Activated naive CD8-positive, alpha-beta T cell treated with anti-CD3 and anti-CD28 coated beads, Interleukin-2, amount 50 U/mL, for 24 hours (primary cell): Measurements from ENCODE around the gene LCN2.

Experiments
- ATAC-seq: fragments of 150-1000 bp; cut with Tn5 transposase; one replicate; pipeline ENCODE4 v1.10.0; 2021
- DNase-seq: peaks from one replicate; pipeline ENCODE4 v3.0.0; 2021
- H3K27ac Mint-ChIP-seq: one replicate; pipeline ENCODE4 v1.8.0; 2021; ENCODE audit warnings: mild to moderate bottlenecking, mixed read lengths
- H3K27me3 Mint-ChIP-seq: one replicate; pipeline ENCODE4 v1.8.0; 2021; ENCODE audit warnings: mixed read lengths
- H3K36me3 Mint-ChIP-seq: one replicate; pipeline ENCODE4 v1.8.0; 2021; ENCODE audit warnings: low read depth, mixed read lengths
- H3K4me1 Mint-ChIP-seq: one replicate; pipeline ENCODE4 v1.8.0; 2021; ENCODE audit warnings: mixed read lengths
- H3K4me3 Mint-ChIP-seq: one replicate; pipeline ENCODE4 v1.8.0; 2021; ENCODE audit warnings: mild to moderate bottlenecking, moderate library complexity, mixed read lengths
- H3K9me3 Mint-ChIP-seq: one replicate; pipeline ENCODE4 v1.8.0; 2021; ENCODE audit warnings: mixed read lengths

Gene LCN2

DNA sequence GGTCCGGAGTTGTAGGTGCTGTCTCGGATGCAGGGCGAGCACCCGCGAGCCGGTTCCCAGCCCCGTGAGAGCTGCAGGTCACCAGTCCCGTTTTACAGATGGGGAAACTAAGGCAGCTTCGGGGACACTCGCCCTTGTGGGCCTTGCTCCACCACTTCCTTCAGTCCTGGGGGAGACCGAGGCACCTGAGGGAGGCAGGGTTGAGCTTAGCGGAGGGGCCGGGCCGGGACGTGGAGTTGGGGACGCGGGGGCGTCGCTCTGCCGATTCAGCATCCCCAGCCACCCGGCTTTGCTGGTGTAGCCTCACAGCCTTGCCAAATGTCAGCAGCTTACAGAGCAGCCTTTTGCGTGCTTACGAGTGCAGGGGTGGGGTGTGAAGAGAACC lies 11.3 kb downstream of the LCN2 start:
- Mint-ChIP-seq H3K36me3 (peaks cover 18% of the 10 kb centered on the region), H3K27ac (peak overlapping the region; percentile 64), H3K4me1 (peaks cover 17% of the 10 kb centered on the region), H3K9me3 (no peaks in the 10 kb centered on the region), H3K27me3 (no peaks in the 10 kb centered on the region), H3K4me3 (peak overlapping the region; percentile 83)
- ATAC-seq (peak; percentile 70), DNase-seq (peak; percentile 69)

- DNase-seq (no peak), ATAC-seq (no peak)
- Mint-ChIP-seq H3K27me3 (no peaks in the 10 kb centered on the region), H3K27ac (peak overlapping the region; percentile 64), H3K4me3 (peak overlapping the region; percentile 83), H3K9me3 (no peaks in the 10 kb centered on the region), H3K4me1 (peaks cover 17% of the 10 kb centered on the region), H3K36me3 (peaks cover 22% of the 10 kb centered on the region)
Observed at GRCh38 chr9:128161215-128161902, 12.1 kb downstream of the LCN2 start.

- DNase-seq (no peak), ATAC-seq (no peak)
- Mint-ChIP-seq H3K4me3 (peak overlapping the region; percentile 28), H3K27ac (peak overlapping the region; percentile 25), H3K36me3 (peaks cover 27% of the 10 kb centered on the region), H3K27me3 (no peaks in the 10 kb centered on the region), H3K9me3 (no peaks in the 10 kb centered on the region), H3K4me1 (peaks cover 17% of the 10 kb centered on the region)
Observed at GRCh38 chr9:128162215-128163026, 13.2 kb downstream of the LCN2 start.

DNA sequence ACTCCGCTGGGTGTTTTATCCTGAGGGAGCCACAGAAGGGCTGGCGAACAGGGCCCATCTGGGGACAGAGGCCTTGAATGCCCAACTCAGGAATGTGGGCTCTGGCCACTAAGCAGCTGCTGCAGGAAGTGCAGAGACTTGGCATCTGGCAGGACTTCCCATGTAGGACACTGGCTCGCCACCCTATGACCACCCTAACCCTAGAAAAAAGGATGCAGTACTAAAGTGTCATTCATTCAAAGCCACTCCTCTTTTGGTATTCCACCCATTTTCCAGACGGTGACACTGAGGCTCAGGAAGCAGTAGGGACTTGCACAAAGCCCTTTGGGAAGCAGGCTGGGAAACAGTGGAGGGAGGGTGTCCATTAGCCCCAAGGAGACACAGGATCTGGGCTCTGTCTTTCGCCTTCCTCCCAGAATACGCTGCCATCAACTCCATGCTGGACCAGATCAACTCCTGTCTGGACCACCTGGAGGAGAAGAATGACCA lies 13.8 kb downstream of the LCN2 start:
- no peaks in the 10 kb centered on the region for H3K27me3 Mint-ChIP-seq
- no peaks in the 10 kb centered on the region for H3K9me3 Mint-ChIP-seq
- H3K4me3 Mint-ChIP-seq, result no peak overlapping the region
- H3K27ac Mint-ChIP-seq, result no peak overlapping the region
- no peak for DNase-seq
- ATAC-seq, result no peak
- peaks cover 27% of the 10 kb centered on the region for H3K36me3 Mint-ChIP-seq
- peaks cover 17% of the 10 kb centered on the region for H3K4me1 Mint-ChIP-seq

DNA sequence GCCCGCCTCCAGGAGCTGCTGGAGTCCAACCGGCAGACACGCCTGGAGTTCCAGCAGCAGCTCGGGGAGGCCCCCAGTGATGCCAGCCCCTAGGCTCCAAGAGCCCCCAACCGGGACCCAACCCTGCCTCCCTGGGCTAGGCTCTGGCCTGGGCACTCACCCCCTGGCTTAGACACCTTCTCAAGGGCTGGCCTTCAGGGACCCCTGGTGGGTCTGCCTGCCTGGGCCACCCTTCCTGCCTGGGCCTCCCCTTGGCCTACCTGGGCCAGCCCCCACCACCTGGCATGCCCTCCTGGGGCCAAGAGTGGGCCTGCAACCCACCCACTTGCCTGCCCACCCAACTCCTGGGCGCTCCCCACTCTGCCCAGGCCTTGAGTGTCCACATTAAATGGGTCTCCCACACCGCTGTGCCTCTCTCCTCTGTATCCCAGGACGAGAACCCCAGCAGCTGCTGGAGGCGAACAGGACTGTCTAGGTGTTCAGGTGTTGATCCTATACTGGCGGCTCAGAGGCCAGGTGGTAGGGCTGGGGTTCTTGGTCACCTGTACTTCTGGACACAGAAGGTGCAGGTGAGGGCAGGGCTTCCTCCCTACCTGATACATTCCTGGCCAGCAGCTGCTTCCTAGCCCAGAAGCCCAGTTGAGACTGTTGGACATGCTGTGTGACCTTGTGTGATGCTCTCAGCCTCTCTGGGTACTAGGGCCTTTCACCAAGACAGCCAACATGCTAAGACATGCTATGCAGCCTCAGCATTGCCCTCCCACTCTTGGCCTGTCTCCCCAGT lies 14.5 kb downstream of the LCN2 start:
- ATAC-seq (no peak), DNase-seq (no peak)
- peaks cover 17% of the 10 kb centered on the region for H3K4me1 Mint-ChIP-seq
- no peaks in the 10 kb centered on the region for H3K27me3 Mint-ChIP-seq
- H3K36me3 Mint-ChIP-seq, result peaks cover 30% of the 10 kb centered on the region
- H3K27ac Mint-ChIP-seq, result no peak overlapping the region
- H3K4me3 Mint-ChIP-seq, result no peak overlapping the region
- H3K9me3 Mint-ChIP-seq, result no peaks in the 10 kb centered on the region

GRCh38 chr9:128164307-128164885 lies 15.1 kb downstream of the LCN2 start:
- H3K4me1 Mint-ChIP-seq, result peaks cover 16% of the 10 kb centered on the region
- H3K27me3 Mint-ChIP-seq, result no peaks in the 10 kb centered on the region
- no peak overlapping the region for H3K27ac Mint-ChIP-seq
- peaks cover 34% of the 10 kb centered on the region for H3K36me3 Mint-ChIP-seq
- DNase-seq (no peak), ATAC-seq (no peak)
- H3K9me3 Mint-ChIP-seq, result no peaks in the 10 kb centered on the region
- H3K4me3 Mint-ChIP-seq, result no peak overlapping the region

DNA sequence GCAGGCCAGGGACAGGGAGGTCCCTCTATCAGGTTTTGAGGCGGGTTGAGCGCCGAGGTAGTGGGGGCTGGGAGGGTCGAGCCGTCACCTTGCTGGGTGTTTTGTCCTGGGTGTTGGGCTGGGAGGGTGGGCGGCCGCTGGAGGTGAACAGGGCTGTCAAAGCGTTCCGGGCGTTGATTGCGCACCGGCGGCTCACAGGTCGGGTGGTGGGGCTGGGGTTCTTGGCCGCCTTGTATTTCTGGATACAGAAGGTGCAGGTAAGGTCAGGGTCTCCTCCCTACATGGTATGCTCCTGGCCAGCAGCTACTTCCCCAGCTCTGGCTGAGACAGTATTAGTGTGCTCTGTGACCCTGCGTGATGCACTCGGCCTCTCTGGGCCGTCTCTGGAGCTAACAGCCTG lies 16.9 kb downstream of the LCN2 start:
- Mint-ChIP-seq H3K9me3 (no peaks in the 10 kb centered on the region), H3K27me3 (no peaks in the 10 kb centered on the region), H3K4me3 (no peak overlapping the region), H3K27ac (no peak overlapping the region), H3K4me1 (peaks cover 11% of the 10 kb centered on the region), H3K36me3 (peaks cover 40% of the 10 kb centered on the region)
- no peak for ATAC-seq
- DNase-seq, result no peak

DNA sequence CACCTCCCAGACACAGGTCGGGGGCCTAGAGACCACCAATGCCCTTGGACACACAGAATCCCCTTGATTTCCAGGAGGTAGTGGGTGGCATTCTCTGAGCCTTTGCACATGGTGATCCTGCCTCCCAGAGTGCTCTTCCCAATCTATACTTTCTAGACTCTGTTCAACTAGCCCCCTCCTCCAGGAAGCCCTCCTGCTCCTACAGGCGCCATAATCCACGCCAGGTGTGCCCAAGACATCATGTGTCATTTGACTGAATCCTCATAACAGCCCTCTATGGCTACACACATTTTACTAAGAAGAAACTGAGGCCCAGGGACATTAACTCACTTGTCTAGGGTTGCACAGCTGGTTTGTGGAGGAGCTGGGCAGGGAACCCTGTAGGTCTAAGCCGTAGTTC lies 18.0 kb downstream of the LCN2 start:
- Mint-ChIP-seq H3K27ac (no peak overlapping the region), H3K36me3 (peaks cover 36% of the 10 kb centered on the region), H3K9me3 (no peaks in the 10 kb centered on the region), H3K4me1 (peaks cover 5% of the 10 kb centered on the region), H3K4me3 (no peak overlapping the region), H3K27me3 (no peaks in the 10 kb centered on the region)
- DNase-seq (no peak), ATAC-seq (no peak)

- Mint-ChIP-seq H3K36me3 (peaks cover 29% of the 10 kb centered on the region), H3K27me3 (no peaks in the 10 kb centered on the region), H3K4me3 (no peak overlapping the region), H3K9me3 (no peaks in the 10 kb centered on the region), H3K4me1 (peaks cover 1% of the 10 kb centered on the region), H3K27ac (no peak overlapping the region)
- no peak for ATAC-seq
- no peak for DNase-seq
Observed at GRCh38 chr9:128168731-128169308, 19.6 kb downstream of the LCN2 start.

DNA sequence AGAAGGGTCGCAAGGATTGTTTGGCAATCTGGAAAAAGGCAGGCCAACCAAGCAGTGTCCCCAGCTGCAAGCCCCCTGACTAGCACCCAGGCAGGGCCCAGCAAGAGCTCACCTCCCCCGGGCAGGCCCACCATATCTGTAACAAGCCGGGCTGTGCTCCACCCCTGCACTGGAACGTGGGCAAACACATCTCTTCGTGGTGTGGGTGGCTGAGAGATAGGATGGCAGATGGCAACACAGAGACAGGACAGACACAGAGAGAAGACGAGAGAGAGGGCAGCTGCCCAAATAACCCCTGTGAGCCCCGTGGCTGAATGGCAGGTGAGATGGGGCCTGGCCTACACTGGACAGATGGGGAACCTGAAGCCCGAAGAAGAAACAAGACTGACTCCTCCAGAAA lies 20.2 kb downstream of the LCN2 start:
- no peak for ATAC-seq
- no peak overlapping the region for H3K27ac Mint-ChIP-seq
- no peak overlapping the region for H3K4me3 Mint-ChIP-seq
- H3K36me3 Mint-ChIP-seq, result peaks cover 25% of the 10 kb centered on the region
- no peak for DNase-seq
- peaks cover 1% of the 10 kb centered on the region for H3K4me1 Mint-ChIP-seq
- no peaks in the 10 kb centered on the region for H3K27me3 Mint-ChIP-seq
- H3K9me3 Mint-ChIP-seq, result no peaks in the 10 kb centered on the region

DNA sequence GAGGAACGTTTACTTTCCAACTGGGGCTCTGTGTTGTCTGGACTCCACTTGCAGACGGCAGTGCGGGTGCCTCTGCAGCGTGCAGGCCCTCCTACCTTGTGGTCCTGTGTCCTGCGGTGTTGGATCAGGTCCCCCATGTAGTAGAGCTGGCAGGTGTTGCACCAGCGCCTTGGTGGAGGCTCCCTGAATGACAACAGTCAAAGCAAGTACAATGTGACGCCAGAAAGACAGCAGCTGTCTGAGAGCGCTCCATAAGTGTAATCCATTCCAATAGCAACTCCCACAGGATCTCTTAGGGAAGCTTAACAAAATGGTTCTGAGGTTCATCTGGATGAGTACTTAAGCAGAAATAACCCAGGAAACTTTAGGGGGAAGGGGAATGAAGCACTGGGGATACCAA lies 20.7 kb downstream of the LCN2 start:
- H3K36me3 Mint-ChIP-seq, result peaks cover 24% of the 10 kb centered on the region
- H3K4me3 Mint-ChIP-seq, result no peak overlapping the region

DNA sequence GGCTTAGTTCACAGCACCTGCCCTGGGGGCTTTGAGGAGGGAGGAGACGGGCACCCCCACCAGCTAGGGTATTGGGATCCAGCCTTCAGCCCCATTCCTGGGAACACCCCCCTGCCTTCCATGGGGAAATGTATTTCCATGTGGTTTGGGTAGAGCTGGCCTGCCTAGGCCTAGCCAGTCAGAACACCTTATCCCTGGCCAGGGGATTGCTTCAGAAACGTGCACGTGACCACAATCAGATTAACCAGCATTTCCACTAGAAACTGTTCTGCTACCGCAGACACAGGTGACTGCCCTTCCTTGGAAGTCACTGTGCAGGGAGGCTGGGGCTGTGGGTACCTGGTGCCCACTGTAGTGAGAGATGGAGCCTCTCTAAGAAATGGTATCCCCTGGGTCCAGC lies 24.8 kb downstream of the LCN2 start:
- no peak overlapping the region for H3K27ac Mint-ChIP-seq
- ATAC-seq (no peak), DNase-seq (no peak)
- no peaks in the 10 kb centered on the region for H3K27me3 Mint-ChIP-seq
- H3K4me3 Mint-ChIP-seq, result no peak overlapping the region
- H3K4me1 Mint-ChIP-seq, result no peaks in the 10 kb centered on the region
- no peaks in the 10 kb centered on the region for H3K9me3 Mint-ChIP-seq
- peaks cover 23% of the 10 kb centered on the region for H3K36me3 Mint-ChIP-seq

More for the DNA sequence above, 20.7 kb downstream of the LCN2 start:
- no peaks in the 10 kb centered on the region for H3K9me3 Mint-ChIP-seq
- no peak for DNase-seq
- no peak overlapping the region for H3K27ac Mint-ChIP-seq
- peaks cover 1% of the 10 kb centered on the region for H3K4me1 Mint-ChIP-seq
- ATAC-seq, result no peak
- H3K27me3 Mint-ChIP-seq, result no peaks in the 10 kb centered on the region

- H3K4me3 Mint-ChIP-seq, result no peak overlapping the region
- H3K9me3 Mint-ChIP-seq, result no peaks in the 10 kb centered on the region
- ATAC-seq, result no peak
- no peaks in the 10 kb centered on the region for H3K4me1 Mint-ChIP-seq
- peaks cover 24% of the 10 kb centered on the region for H3K36me3 Mint-ChIP-seq
- DNase-seq, result no peak
- H3K27ac Mint-ChIP-seq, result no peak overlapping the region
- H3K27me3 Mint-ChIP-seq, result no peaks in the 10 kb centered on the region
Observed at GRCh38 chr9:128175102-128175563, 25.9 kb downstream of the LCN2 start.

DNA sequence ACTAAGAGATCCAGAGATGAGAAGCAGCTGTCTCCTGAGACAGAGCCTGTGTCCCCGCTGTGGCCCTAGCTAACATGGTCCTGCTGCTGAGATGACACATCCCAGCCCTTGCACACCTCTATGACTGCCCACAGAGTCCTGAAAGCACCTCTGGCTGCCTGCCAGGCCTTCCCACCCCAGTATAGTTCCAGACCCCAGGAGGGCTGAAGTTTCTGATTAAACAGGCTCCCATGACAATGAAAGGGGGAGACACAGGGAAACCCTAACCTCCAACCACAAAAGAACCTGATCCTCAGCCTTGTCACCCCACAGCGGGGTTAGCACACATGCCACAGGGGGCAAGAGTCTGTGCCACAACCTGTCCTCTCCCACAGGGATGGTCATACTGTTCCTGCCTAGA lies 26.5 kb downstream of the LCN2 start:
- Mint-ChIP-seq H3K27ac (no peak overlapping the region), H3K4me1 (no peaks in the 10 kb centered on the region), H3K4me3 (no peak overlapping the region), H3K9me3 (no peaks in the 10 kb centered on the region), H3K27me3 (no peaks in the 10 kb centered on the region), H3K36me3 (peaks cover 25% of the 10 kb centered on the region)
- DNase-seq (no peak), ATAC-seq (peak; percentile 9)
